Upper lobe of left lung (tissue), 6 donors: ENCODE results near the gene TMEM106B. TPM values are rescaled to one million over a fixed set of nuclear protein-coding genes. Genes with fewer than 3 reads are reported as not detected.

Experiments
- ATAC-seq, 2 donors: fragments of 200-7000 bp; cut with Tn5 transposase; one replicate each; pipeline ENCODE4 v1.9.1; 2022; ENCODE audit warnings: mild to moderate bottlenecking in 2 of 2, moderate library complexity in 2 of 2; ENCODE audit not compliant: low FRiP score in 2 of 2
- DNase-seq, 2 donors: peaks; one replicate each; pipeline ENCODE4 v3.0.0-alpha.2; 2019 to 2020
- H3K27ac ChIP-seq, 4 donors: fragments of 200-600 bp; sonication (generic); one replicate each; pipeline ENCODE4 v1.5.1; 2016 to 2019
- H3K27me3 ChIP-seq, 4 donors: fragments of 200-600 bp; sonication (generic); one replicate each; pipeline ENCODE4 v1.5.1; 2017 to 2019
- H3K36me3 ChIP-seq, 4 donors: fragments of 200-600 bp; sonication (generic); one replicate each; pipeline ENCODE4 v1.5.1; 2016 to 2019
- H3K4me1 ChIP-seq, 4 donors: fragments of 200-600 bp; sonication (generic); one replicate each; pipeline ENCODE4 v1.5.1; 2018 to 2019
- H3K4me3 ChIP-seq, 4 donors: fragments of 200-600 bp; sonication (generic); one replicate each; pipeline ENCODE4 v1.5.1; 2017 to 2019; ENCODE audit warnings: mild to moderate bottlenecking in 2 of 4, moderate library complexity in 1 of 4
- H3K9me3 ChIP-seq, 4 donors: fragments of 200-600 bp; sonication (generic); one replicate each; pipeline ENCODE4 v1.5.1; 2018 to 2019
- EP300 ChIP-seq, 4 donors: sonication (generic); formaldehyde crosslinking; IDR thresholded peaks; one replicate each; pipeline ENCODE4 v1.5.1; 2017; ENCODE audit warnings: antibody characterized with exemption in 4 of 4, control low read depth in 2 of 4
- POLR2A ChIP-seq, 4 donors: fragments of 450-650 bp; IDR thresholded peaks; one replicate each; pipeline ENCODE4 v1.5.1; 2016 to 2017; ENCODE audit warnings: antibody characterized with exemption in 4 of 4, mild to moderate bottlenecking in 2 of 4
- POLR2AphosphoS5 ChIP-seq, 2 donors: sonication (generic); formaldehyde crosslinking; IDR thresholded peaks; one replicate each; pipeline ENCODE4 v1.5.1; 2017; ENCODE audit warnings: antibody characterized with exemption in 2 of 2
- WGBS, 2 donors: methylation state at CpG; one replicate each; pipeline ENCODE4 v1.1.5; 2017 to 2018; 5-methylcytosine and 5-hydroxymethylcytosine counted together
- total RNA-seq, 6 donors: library from RNA; depleted of rRNA in 4 of 6; stranded (reverse); fragments of >200 nt in 4 of 6; gene quantifications; one replicate each; pipeline versions ENCODE4 v1.1.0 to v1.2.1, GENCODE V29; 2016 to 2021
- TF ChIP-seq, protein P1 (sequence below), 6 experiments: fragments of 450-650 bp in 4 of 6; fragments of 200-600 bp in 2 of 6; sonication (generic) in 2 of 6; IDR thresholded peaks; one replicate each; pipeline ENCODE4 v1.5.1; 2016 to 2019; ENCODE audit warnings: antibody characterized with exemption in 6 of 6
- donor health status: DM: no; HTN: no; CAD: no; lungs with moderate emphysema.
- donor health status: DM: no; HTN: yes; CAD: no; lungs with severe emphysema.

Gene TMEM106B
- total RNA-seq, 6 donors from 2014 or later: 6.3 to 46.2 (median 31.9) TPM

DNA sequence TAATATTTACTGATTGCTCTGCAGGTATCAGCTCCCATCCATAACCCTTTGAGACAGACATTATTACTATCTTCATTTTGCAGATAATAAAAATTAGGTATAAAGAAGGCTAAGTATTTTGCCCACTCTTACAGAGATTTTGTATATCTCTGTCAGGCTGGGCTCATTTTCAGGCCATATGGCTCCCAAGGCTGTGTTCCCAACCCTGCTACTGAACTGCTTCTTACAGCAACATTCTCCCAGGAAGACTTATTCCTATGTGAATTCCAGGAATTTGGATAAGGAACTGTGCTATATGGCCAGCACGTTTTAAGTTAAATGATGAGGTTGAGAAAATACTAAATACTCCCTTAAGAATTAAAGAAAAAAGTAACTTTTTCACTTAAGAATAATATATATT lies 1.9 kb upstream of the TMEM106B start:
- Histone ChIP-seq H3K4me3 (no peak overlapping the region), H3K27me3 (no peaks in the 10 kb centered on the region), H3K4me1 (peaks cover 8 to 18% (median 15%) of the 10 kb centered on the region in 4 donors), H3K27ac (no peak overlapping the region), H3K9me3 (no peaks in the 10 kb centered on the region), H3K36me3 (no peaks in the 10 kb centered on the region)
- DNase-seq: no peak
- ATAC-seq: no peak
- TF ChIP-seq POLR2A (IDR thresholded peaks at IDR 0.05) (no peak), EP300 (IDR thresholded peaks at IDR 0.05) (no peak), POLR2AphosphoS5 (IDR thresholded peaks at IDR 0.05) (no peak)
- TF ChIP-seq, protein P1, sequence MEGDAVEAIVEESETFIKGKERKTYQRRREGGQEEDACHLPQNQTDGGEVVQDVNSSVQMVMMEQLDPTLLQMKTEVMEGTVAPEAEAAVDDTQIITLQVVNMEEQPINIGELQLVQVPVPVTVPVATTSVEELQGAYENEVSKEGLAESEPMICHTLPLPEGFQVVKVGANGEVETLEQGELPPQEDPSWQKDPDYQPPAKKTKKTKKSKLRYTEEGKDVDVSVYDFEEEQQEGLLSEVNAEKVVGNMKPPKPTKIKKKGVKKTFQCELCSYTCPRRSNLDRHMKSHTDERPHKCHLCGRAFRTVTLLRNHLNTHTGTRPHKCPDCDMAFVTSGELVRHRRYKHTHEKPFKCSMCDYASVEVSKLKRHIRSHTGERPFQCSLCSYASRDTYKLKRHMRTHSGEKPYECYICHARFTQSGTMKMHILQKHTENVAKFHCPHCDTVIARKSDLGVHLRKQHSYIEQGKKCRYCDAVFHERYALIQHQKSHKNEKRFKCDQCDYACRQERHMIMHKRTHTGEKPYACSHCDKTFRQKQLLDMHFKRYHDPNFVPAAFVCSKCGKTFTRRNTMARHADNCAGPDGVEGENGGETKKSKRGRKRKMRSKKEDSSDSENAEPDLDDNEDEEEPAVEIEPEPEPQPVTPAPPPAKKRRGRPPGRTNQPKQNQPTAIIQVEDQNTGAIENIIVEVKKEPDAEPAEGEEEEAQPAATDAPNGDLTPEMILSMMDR (IDR thresholded peaks at IDR 0.05): no peak
- WGBS, 2 donors: 53 to 67% methylated on average over 1 of the region's 1 CpG

DNA sequence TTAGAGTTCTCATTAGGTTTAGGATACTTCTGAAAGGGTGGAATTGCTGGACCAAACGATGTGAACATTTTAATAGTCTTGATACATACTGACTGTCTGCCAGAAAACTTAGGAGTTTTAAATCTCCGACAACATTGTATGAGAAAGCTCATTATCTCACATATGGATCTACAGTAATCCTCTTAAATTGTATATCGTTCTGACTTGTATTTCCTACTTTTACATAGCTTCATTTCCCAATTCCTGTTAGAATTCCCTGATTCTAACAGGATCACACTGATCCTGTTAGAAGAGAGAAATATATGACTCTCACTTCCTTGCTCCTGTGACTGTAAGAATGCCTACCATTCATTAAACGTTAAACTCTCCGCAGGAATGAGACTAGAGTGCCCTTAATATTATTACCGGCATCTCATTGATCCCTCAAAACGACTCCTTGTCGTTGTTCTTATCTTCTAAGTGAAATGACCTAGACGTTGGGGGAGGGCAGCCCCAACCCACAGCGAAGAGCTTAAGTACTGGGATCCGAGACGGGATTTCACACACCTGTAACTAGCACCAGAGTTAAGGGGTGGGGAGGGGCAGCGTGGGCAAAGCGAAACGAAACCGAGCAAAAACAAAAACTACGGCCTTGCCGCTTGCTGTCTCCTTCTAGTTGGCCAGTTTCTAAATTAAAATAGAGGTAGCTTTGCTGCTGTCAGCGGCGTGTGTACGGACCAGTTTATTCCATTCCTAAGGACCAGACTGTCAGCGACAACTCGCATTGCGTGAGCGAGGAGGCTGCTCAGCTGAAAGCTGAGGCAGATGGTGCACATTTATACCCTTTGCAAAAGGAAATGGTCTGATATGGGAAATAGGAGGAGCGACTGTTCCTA lies 678 bp upstream of the TMEM106B start:
- Histone ChIP-seq H3K4me1 (peaks cover 8 to 18% (median 15%) of the 10 kb centered on the region in 4 donors), H3K4me3 (peak overlapping the region; percentile 64 to 80 (median 70)), H3K36me3 (peaks cover 0 to 10% (median 0%) of the 10 kb centered on the region in 4 donors), H3K27ac (peak overlapping the region; percentile 91 to 97 (median 96)), H3K27me3 (no peaks in the 10 kb centered on the region), H3K9me3 (no peaks in the 10 kb centered on the region)
- TF ChIP-seq POLR2A (IDR thresholded peaks at IDR 0.05) (no peak), POLR2AphosphoS5 (IDR thresholded peaks at IDR 0.05) (no peak), EP300 (IDR thresholded peaks at IDR 0.05) (no peak)
- TF ChIP-seq, protein P1 (IDR thresholded peaks at IDR 0.05): no peak
- ATAC-seq (peak; percentile 66 to 83), DNase-seq (peak in 1 of 2 donors; percentile 53)
- 2% methylated on average over 26 of the region's 26 CpGs for WGBS, 2 donors

DNA sequence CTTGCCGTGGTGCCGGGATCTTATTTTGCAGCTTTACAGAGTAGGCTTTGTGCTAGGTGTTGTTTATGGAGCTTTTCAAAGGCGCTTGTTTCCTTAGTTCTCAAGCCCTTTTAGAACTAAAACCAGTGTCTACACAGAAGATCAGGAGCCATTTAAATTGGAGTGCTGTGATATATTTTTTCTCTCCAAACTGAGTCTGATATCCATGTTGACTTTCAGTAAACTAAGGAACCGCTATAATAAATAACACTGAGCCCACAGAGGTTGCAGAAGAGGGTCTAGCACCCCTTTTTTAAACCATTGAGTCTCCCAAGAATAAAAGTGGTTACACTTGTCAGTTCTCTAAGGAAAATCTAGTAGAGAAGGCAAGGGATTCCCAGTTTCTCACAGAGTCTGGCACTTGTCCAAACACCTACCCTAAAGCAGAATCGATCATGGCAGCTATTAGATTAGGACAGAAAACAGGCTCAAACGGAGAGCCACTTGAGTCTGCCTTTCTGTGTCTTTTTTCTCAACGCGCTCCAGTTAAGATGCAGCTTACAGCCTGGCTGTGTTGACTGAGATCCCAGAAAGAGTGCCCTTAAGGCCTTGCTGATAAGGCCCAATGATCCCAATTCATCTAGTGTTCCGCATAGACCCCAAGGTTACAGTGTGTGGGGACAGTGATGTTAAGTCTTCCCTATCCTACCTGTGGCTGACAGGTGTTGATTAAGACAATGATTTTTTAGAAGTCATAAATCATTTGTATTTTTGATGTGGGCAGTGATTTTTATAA lies 804 bp downstream of the TMEM106B start:
- Histone ChIP-seq H3K36me3 (peaks cover 0 to 19% (median 0%) of the 10 kb centered on the region in 4 donors), H3K4me3 (peak overlapping the region; percentile 64 to 80 (median 70)), H3K9me3 (no peaks in the 10 kb centered on the region), H3K27me3 (no peaks in the 10 kb centered on the region), H3K27ac (peak overlapping the region; percentile 91 to 97 (median 96)), H3K4me1 (peaks cover 10 to 18% (median 15%) of the 10 kb centered on the region in 4 donors)
- no peak for ATAC-seq
- no peak for DNase-seq
- 24 to 26% methylated on average over 9 of the region's 9 CpGs for WGBS, 2 donors
- TF ChIP-seq, protein P1 (IDR thresholded peaks at IDR 0.05): no peak
- no peak for TF ChIP-seq EP300 (IDR thresholded peaks at IDR 0.05)
- no peak for TF ChIP-seq POLR2AphosphoS5 (IDR thresholded peaks at IDR 0.05)
- TF ChIP-seq POLR2A (IDR thresholded peaks at IDR 0.05): no peak

DNA sequence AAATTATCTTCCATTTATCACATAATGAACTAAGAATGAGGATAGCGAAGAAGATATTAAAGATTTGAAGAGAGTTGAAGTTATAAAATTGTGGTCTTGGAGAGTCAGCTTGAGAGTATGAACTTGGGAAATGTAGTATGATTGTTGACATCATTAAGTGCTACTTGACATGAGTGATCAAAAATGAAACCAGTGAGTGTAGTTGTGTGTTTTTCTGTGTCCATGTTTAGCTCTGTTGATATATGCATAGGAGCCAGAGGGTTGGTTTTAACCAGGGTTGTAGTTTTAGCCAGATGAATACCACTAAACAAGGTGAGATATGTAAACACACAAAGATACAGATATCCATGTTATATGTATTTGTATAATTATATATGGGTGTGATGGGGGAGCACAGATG lies 6.2 kb downstream of the TMEM106B start:
- WGBS, 2 donors: 59 to 76% methylated on average over 1 of the region's 1 CpG
- no peak overlapping the region for H3K27ac ChIP-seq
- no peaks in the 10 kb centered on the region for H3K9me3 ChIP-seq
- H3K36me3 ChIP-seq: peaks cover 0 to 55% (median 2%) of the 10 kb centered on the region in 4 donors
- no peak overlapping the region for H3K4me3 ChIP-seq
- TF ChIP-seq, protein P1 (IDR thresholded peaks at IDR 0.05): no peak
- TF ChIP-seq POLR2AphosphoS5 (IDR thresholded peaks at IDR 0.05) (no peak), EP300 (IDR thresholded peaks at IDR 0.05) (no peak), POLR2A (IDR thresholded peaks at IDR 0.05) (no peak)
- H3K4me1 ChIP-seq: peaks cover 4 to 7% (median 6%) of the 10 kb centered on the region in 4 donors
- DNase-seq (no peak), ATAC-seq (no peak)
- no peaks in the 10 kb centered on the region for H3K27me3 ChIP-seq
